ENCODE measurements around the gene MYD88.

DNA sequence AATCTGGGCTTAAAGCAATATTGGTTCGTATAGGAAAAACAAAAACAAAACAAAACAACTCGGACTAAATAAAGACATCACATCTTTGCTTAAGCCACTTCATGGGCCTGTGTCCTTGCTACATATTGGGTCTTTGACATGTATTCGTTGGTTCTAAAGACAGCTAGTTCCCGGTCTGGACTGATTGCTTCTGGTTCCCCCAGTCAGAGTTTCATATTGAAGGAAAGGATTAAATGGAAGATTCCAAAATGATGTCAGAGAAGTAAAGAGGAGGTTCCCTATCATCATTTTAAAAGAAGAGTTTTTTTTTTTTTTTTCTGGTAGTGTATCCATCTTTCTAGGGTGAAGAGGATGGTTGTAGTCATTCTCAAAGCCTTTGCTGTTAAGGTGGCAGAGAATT is 29.1 kb downstream of the MYD88 start:
- TF ChIP-seq, protein P1, sequence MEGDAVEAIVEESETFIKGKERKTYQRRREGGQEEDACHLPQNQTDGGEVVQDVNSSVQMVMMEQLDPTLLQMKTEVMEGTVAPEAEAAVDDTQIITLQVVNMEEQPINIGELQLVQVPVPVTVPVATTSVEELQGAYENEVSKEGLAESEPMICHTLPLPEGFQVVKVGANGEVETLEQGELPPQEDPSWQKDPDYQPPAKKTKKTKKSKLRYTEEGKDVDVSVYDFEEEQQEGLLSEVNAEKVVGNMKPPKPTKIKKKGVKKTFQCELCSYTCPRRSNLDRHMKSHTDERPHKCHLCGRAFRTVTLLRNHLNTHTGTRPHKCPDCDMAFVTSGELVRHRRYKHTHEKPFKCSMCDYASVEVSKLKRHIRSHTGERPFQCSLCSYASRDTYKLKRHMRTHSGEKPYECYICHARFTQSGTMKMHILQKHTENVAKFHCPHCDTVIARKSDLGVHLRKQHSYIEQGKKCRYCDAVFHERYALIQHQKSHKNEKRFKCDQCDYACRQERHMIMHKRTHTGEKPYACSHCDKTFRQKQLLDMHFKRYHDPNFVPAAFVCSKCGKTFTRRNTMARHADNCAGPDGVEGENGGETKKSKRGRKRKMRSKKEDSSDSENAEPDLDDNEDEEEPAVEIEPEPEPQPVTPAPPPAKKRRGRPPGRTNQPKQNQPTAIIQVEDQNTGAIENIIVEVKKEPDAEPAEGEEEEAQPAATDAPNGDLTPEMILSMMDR (IDR thresholded peaks at IDR 0.05) = no peak
- no peak for TF ChIP-seq POLR2A (IDR thresholded peaks at IDR 0.05)
